GM12865 (cell line): Measurements from ENCODE around the gene CSTF2.
A peak's percentile ranks its signal among the peaks of the same experiment; 100 is the strongest.
"Not testable (repeated sequence)": the region's sequence is repeated elsewhere in the genome, so short reads cannot be mapped to it uniquely, and the experiment has no call there.

Source experiments
- DNase-seq: peaks from one replicate; pipeline ENCODE4 v3.0.0; 2010; ENCODE audit warnings: low read depth
- H3K4me3 ChIP-seq: 2 replicates; pipeline ENCODE4 v1.5.1; 2011; ENCODE audit warnings: mild to moderate bottlenecking, low read depth, low read length, control low read depth
- TF ChIP-seq, protein P1 (sequence below): IDR thresholded peaks from 2 replicates; pipeline ENCODE4 v1.5.1; 2011; ENCODE audit warnings: low read length, control low read depth, low read depth, inconsistent platforms; ENCODE audit not compliant: insufficient read depth; ENCODE audit errors: missing control alignments

CSTF2 gene, protein sequence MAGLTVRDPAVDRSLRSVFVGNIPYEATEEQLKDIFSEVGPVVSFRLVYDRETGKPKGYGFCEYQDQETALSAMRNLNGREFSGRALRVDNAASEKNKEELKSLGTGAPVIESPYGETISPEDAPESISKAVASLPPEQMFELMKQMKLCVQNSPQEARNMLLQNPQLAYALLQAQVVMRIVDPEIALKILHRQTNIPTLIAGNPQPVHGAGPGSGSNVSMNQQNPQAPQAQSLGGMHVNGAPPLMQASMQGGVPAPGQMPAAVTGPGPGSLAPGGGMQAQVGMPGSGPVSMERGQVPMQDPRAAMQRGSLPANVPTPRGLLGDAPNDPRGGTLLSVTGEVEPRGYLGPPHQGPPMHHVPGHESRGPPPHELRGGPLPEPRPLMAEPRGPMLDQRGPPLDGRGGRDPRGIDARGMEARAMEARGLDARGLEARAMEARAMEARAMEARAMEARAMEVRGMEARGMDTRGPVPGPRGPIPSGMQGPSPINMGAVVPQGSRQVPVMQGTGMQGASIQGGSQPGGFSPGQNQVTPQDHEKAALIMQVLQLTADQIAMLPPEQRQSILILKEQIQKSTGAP

DNA sequence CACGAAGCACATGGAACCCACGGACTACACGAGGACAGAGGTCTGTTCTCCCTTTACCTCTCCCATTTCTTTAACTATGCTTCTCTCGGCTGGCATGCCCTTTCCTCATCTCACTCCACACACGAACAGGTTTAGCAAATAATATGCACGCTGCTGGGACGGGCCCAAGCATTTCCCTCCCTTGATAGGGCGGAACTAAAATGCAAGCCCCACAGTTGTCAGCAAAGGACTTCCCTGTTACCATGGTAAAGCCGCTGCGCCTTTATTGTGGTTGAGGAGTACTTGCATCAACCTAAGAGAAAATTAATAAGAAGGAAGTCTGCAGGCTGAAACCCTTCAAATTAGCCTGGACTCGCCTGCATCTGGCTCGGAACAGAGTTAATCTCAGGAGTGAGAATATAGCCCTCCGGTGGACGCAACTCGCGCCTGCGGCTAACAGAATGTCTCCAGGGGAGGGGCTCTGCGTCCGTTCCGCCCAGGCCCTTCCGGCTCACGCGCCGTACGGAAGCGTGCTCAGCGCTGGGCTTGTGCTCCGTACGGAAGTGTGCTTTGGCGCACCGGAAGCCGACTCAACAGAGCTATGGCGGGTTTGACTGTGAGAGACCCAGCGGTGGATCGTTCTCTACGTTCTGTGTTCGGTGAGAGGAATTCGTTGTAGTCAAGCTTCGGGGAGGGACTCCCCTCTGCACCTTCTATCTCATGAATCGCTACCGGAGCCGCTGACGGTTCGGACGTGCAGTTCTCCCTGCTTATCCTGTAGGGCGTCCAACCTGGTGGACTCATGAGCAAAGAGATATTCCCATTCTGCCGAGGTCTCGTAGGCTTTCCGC lies at the start of gene CSTF2:
CSTF2 (plus strand) TSS at position 555 of the 830 bp plus-strand sequence; CDS start at position 581, 26 bp downstream.
- TF ChIP-seq, protein P1, sequence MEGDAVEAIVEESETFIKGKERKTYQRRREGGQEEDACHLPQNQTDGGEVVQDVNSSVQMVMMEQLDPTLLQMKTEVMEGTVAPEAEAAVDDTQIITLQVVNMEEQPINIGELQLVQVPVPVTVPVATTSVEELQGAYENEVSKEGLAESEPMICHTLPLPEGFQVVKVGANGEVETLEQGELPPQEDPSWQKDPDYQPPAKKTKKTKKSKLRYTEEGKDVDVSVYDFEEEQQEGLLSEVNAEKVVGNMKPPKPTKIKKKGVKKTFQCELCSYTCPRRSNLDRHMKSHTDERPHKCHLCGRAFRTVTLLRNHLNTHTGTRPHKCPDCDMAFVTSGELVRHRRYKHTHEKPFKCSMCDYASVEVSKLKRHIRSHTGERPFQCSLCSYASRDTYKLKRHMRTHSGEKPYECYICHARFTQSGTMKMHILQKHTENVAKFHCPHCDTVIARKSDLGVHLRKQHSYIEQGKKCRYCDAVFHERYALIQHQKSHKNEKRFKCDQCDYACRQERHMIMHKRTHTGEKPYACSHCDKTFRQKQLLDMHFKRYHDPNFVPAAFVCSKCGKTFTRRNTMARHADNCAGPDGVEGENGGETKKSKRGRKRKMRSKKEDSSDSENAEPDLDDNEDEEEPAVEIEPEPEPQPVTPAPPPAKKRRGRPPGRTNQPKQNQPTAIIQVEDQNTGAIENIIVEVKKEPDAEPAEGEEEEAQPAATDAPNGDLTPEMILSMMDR, result no peak
- peak; percentile 89 for DNase-seq
- peak within 1 kb of the TSS; percentile 95 for H3K4me3 ChIP-seq

DNA sequence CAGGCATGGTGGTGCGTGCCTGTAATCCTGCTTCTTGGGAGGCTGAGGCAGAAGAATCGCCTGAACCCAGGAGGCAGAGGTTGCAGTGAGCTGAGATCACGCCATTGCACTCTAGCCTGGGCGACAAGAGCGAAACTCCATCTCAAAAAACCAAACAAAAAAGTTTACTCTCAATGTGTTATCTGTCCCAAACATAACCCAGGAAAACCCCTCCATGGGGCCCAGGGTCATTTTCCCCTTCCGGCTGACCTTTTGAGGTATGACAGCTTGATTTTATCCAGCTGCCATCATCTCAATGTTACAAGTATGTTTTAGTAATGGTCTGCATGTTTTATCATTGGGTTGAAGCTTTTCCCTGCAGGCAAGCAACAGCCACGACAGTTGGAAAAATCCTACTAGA lies 23.8 kb upstream of the CSTF2 start:
- not testable (repeated sequence) for DNase-seq, H3K4me3 ChIP-seq

DNA sequence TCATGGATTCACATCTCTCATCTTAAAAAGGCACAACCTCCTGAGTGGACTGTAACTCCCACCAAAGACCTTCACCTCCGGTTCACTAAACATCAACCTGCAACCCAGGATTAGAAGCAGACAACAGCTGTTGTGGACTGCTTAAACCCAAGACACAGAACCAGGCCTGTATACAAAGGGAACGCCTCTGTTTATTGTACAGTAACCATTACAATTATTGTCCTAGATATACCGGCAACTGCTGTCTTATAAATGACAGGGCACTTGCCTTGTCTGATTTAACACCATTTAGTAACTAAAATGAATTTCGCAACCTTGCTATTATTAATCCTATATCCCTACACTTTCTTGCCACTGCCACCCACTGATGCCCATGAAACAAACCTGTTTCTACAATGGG lies 22.8 kb upstream of the CSTF2 start:
- TF ChIP-seq, protein P1, result no peak
- no peak for DNase-seq
- H3K4me3 ChIP-seq, result no peak overlapping the region

DNA sequence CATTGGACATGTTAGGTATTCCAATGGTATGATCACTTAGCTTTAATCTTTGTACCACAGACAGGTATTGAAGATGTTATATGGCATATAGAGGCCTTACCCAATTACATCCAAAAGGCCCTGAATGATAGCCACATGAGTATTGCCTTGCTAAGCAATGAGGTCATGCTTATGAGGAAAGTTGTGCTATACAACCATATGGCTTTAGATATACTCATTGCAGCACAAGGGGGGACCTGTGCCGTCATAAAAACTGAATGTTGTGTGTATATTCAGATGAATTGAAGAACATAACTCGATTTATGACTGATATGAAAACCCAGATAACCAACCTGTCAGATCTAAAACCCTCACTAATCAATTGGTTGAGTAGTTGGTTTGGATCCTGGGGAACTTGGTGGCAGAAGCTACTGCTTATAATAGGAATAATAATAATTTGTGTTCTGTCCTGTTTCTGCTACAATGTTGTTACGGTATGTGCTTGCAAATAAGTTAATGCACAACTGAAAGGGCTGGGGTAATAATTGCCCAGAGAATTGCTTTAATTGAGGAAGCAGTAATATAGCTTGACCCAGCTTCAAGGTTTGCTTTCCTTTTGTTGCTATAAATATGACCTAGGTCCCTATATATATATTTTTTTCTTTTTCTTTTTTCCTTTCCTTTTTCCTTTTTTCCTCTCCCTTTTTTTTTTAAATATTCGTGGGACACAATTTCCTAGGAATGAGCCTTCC lies 21.5 kb upstream of the CSTF2 start:
- DNase-seq, result no peak
- no peak overlapping the region for H3K4me3 ChIP-seq
- TF ChIP-seq, protein P1, result no peak

DNA sequence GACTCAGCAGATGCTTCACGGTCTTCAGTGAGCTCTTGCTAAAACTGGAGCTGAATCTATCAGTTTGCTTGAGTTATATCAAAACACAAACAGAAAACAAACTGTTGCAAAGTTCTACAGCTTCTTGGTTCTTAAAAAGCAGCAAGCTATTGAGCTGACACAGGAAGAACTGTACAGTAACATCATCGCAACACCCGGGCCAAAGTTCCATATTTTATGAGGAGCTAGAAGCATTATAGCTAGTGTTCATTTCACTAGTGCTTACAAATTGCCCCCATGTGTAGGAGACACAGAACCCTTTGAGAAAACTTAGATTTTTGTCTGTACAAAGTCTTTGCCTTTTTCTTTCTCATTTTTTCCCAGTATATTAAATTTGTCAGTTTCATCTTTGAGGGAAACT lies 17.3 kb upstream of the CSTF2 start:
- no peak overlapping the region for H3K4me3 ChIP-seq
- DNase-seq, result no peak
- TF ChIP-seq, protein P1, result no peak

DNA sequence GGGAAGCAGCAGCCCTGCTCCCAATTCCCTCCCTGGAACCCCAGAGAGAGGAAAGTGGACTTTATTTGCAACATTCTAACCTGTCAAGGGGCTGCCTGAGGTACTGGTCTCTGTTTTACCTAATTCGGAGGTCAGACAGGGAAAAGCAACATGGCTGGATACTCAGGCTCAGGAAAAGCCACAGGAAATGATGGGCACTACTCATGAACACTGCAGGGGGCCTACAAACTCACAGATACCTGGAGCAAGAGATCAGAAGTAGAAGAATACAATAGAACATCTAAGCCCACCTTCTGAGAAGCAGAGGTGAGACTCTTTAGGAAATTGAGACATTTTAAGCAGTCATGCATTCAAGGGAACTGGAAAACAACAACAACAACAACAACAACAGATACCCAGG lies 15.4 kb upstream of the CSTF2 start:
- no peak for DNase-seq
- no peak overlapping the region for H3K4me3 ChIP-seq
- TF ChIP-seq, protein P1, result no peak

DNA sequence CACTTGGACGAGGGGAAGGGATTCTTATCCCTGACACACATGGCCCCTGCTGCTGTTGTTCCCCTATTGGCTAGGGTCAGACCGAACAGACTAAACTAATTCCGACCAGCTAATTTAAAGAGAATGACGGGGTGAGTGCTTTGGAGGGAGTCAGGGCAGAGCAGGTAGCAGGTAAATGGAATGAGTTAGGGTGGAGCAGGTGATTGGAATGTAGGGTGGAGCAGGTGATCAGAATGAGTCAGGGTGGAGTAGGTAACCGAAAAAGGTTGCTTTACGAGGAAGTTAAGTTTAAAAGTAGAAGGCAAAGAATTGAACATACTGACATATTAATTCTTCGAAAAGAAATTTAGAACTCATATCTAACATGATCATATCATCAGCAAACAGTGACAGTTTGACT lies 11.9 kb upstream of the CSTF2 start:
- not testable (repeated sequence) for DNase-seq, H3K4me3 ChIP-seq
